GM21723 (cell line): ENCODE measurements around the gene PRCD.
A peak's percentile ranks its signal among the peaks of the same experiment; 100 is the strongest.
"Not testable (repeated sequence)": the region's sequence is repeated elsewhere in the genome, so short reads cannot be mapped to it uniquely, and the experiment has no call there.

ENCODE experiments used
- ATAC-seq: cut with Tn5 transposase; IDR thresholded peaks from one replicate; pipeline ENCODE4 v1.9.1; 2021; ENCODE audit warnings: mild to moderate bottlenecking, moderate library complexity; ENCODE audit not compliant: unreplicated experiment

The PRCD gene

GRCh38 chr17:76502341-76503211, 37.3 kb upstream of the PRCD start:
- no peak for ATAC-seq

- no peak for ATAC-seq
These were observed 35.7 kb upstream of the PRCD start for GRCh38 chr17:76504117-76504516.

GRCh38 chr17:76506408-76507345, 33.2 kb upstream of the PRCD start:
- ATAC-seq = peak; percentile 47

- not testable (repeated sequence) for ATAC-seq
These were observed 31.3 kb upstream of the PRCD start for GRCh38 chr17:76508472-76509063.

- no peak for ATAC-seq
These were observed 29.0 kb upstream of the PRCD start for GRCh38 chr17:76510831-76511244.

GRCh38 chr17:76511668-76512365, 28.0 kb upstream of the PRCD start:
- no peak for ATAC-seq

- no peak for ATAC-seq
These were observed 27.2 kb upstream of the PRCD start for GRCh38 chr17:76512366-76513305.

GRCh38 chr17:76513306-76513692, 26.5 kb upstream of the PRCD start:
- ATAC-seq = no peak

- not testable (repeated sequence) for ATAC-seq
These were observed 25.5 kb upstream of the PRCD start for GRCh38 chr17:76514355-76514754.

- ATAC-seq = peak; percentile 56
These were observed 24.4 kb upstream of the PRCD start for GRCh38 chr17:76515274-76515949.

GRCh38 chr17:76517638-76518038, 22.2 kb upstream of the PRCD start:
- ATAC-seq = no peak

- no peak for ATAC-seq
These were observed 20.5 kb upstream of the PRCD start for GRCh38 chr17:76519048-76519966.

- ATAC-seq = no peak
These were observed 18.6 kb upstream of the PRCD start for GRCh38 chr17:76521262-76521661.

- ATAC-seq = not testable (repeated sequence)
These were observed 18.2 kb upstream of the PRCD start for GRCh38 chr17:76521683-76522082.

GRCh38 chr17:76523084-76524037, 16.5 kb upstream of the PRCD start:
- ATAC-seq = peak; percentile 65

GRCh38 chr17:76524598-76525512, 15.0 kb upstream of the PRCD start:
- no peak for ATAC-seq
